GM12892 (cell line): ENCODE results near the gene SEC61G.

Source experiments
- DNase-seq: peaks from one replicate; pipeline ENCODE4 v3.0.0; 2011; ENCODE audit not compliant: insufficient read length
- FAIRE-seq: peaks from 2 replicates; lab custom pipeline; 2011; peaks lifted over from hg19 to GRCh38; lab: Jason Lieb, UNC
- POLR2A ChIP-seq: IDR thresholded peaks from 2 replicates; pipeline ENCODE4 v1.6.1; 2011; ENCODE audit warnings: low read depth, low read length, control low read depth
- POLR2AphosphoS5 ChIP-seq: IDR thresholded peaks from 2 replicates; pipeline ENCODE4 v1.6.1; 2011; ENCODE audit warnings: low read depth, low read length, control low read depth
- TAF1 ChIP-seq: IDR thresholded peaks from 2 replicates; pipeline ENCODE4 v1.6.1; 2011; ENCODE audit warnings: low read depth, mild to moderate bottlenecking, control low read depth, low read length, borderline replicate concordance

Gene SEC61G

DNA sequence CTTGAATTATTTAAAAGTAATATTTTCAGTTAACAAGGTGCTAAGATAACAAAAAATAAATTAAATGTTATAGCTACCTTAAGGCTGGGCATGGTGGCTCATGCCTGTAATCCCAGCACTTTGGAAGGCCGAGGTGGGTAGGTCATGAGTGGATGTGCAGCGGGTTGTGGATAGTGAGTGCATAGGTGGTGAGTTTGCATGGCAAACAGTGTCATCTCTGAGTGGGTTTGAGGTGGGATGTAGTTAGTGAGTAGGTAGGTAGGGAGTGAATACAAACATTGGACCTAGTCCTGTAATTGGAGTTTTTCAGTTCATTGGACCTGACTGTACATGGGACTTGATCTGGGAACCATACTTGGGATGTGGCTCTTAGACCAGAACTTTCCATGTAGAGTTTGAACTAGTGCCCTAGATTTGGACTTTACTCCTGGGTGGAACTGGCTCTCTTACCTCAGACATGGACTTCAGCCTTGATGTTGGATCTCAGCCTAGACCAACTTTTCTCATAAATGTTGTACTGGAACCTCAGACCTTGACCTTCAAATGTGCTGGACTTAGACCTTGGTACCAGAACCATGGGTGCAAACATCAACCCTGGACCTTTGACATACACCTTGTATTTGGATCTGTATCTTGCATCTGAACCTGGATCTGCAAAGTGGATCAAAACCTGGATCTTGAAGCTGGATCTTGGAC is 47.0 kb downstream of the SEC61G start:
- FAIRE-seq (no peak), DNase-seq (no peak)
- TF ChIP-seq POLR2A, result no peak
- TF ChIP-seq TAF1, result no peak
- TF ChIP-seq POLR2AphosphoS5, result no peak

DNA sequence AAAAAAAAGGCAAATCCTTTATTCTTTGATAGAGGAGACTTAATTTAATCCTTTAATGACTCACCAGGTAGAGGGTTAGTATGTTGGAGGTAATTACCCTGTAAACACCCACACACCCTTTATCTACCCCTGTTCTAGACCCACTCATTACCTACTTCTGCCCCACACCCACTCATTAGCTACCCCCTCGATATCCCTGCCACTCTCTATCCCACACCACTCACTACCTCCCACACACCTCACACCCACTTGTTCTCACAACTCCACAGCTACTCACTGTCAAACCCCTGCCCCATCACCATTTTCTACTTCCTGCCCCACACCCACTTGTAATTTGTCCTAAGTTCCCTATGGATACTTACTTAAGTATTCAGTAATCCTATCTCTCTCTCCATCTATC is 49.7 kb downstream of the SEC61G start:
- TF ChIP-seq POLR2AphosphoS5, result no peak
- no peak for TF ChIP-seq POLR2A
- TF ChIP-seq TAF1, result no peak
- no peak for DNase-seq
- no peak for FAIRE-seq

DNA sequence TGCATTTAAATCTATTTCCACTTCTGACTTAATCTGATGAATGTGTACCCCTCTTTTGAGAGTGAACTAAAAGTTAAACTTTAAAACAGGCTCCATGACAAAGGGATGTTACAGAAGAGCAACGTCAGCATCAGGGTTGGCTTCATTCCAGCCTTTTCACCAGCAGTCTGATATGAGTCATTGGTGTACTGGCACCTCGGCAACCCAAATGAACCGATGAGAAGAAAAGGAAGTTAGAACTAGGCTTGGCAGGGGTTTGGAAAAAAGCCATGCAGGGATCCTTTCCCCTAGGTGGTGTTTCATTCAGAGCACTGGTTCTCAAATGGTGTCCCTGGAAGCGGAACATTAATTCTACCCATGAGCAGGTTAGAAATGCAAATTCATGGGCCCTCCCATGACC is 53.6 kb downstream of the SEC61G start:
- no peak for FAIRE-seq
- no peak for DNase-seq
- TF ChIP-seq TAF1 (no peak), POLR2AphosphoS5 (no peak), POLR2A (no peak)

DNA sequence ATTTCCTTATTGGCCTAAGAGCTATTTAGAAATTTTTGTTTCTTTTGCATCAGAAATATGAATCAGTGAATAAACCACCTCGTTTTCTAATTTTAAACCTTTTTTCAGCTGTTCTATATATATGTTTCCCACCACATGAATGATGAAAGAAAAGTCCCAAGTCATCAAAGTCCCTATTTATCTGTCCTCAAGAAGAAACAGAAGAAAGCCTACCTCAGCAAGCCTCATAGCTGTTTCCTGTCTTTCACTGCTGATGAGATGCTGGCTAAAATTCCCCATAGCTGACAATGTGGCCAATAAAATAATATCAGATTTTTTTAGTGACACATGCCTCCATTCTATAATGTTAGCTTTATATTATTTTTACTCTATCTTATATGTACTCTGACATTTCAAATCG is 54.2 kb downstream of the SEC61G start:
- no peak for FAIRE-seq
- no peak for DNase-seq

More for the DNA sequence above, 54.2 kb downstream of the SEC61G start:
- TF ChIP-seq TAF1 (no peak), POLR2A (no peak), POLR2AphosphoS5 (no peak)
